Mesothelial cell of epicardium (in vitro differentiated cells): ENCODE results near the gene SYPL1. TPM values are rescaled to one million over a fixed set of nuclear protein-coding genes. Genes with fewer than 3 reads are reported as not detected.

Experiments
- DNase-seq, 2 experiments: peaks; one replicate each; pipeline ENCODE4 v3.0.0; 2021; ENCODE audit warnings: low spot score in 2 of 2; ENCODE audit not compliant: unreplicated experiment in 2 of 2
- H3K27ac Mint-ChIP-seq: 2 replicates; pipeline ENCODE4 v1.8.0; 2021; ENCODE audit warnings: mixed read lengths
- H3K27me3 Mint-ChIP-seq: 2 replicates; pipeline ENCODE4 v1.8.0; 2021; ENCODE audit warnings: low read depth, mixed read lengths
- H3K36me3 Mint-ChIP-seq: 2 replicates; pipeline ENCODE4 v1.8.0; 2021; ENCODE audit warnings: mixed read lengths
- H3K4me1 Mint-ChIP-seq: 2 replicates; pipeline ENCODE4 v1.8.0; 2021; ENCODE audit warnings: mixed read lengths
- H3K4me3 Mint-ChIP-seq: 2 replicates; pipeline ENCODE4 v1.8.0; 2021; ENCODE audit warnings: mild to moderate bottlenecking, moderate library complexity, mixed read lengths
- H3K9me3 Mint-ChIP-seq: 2 replicates; pipeline ENCODE4 v1.8.0; 2021; ENCODE audit warnings: mixed read lengths
- total RNA-seq: library from RNA; stranded (reverse); gene quantifications from 3 replicates; pipeline ENCODE4 v1.2.1, GENCODE V29; 2021
- TF ChIP-seq, protein P1 (sequence below): fragments of 200-600 bp; sonication (generic); IDR thresholded peaks from one replicate; pipeline ENCODE4 v1.5.0; 2021; ENCODE audit warnings: antibody characterized with exemption; ENCODE audit not compliant: unreplicated experiment

Gene SYPL1
- total RNA-seq, 1 donor from 2014 or later, result 64.0 TPM

- no peak for DNase-seq
- H3K4me3 Mint-ChIP-seq, result no peak overlapping the region
- no peak overlapping the region for H3K27ac Mint-ChIP-seq
These were observed 9.6 kb downstream of the SYPL1 start for GRCh38 chr7:106102387-106102966.

DNA sequence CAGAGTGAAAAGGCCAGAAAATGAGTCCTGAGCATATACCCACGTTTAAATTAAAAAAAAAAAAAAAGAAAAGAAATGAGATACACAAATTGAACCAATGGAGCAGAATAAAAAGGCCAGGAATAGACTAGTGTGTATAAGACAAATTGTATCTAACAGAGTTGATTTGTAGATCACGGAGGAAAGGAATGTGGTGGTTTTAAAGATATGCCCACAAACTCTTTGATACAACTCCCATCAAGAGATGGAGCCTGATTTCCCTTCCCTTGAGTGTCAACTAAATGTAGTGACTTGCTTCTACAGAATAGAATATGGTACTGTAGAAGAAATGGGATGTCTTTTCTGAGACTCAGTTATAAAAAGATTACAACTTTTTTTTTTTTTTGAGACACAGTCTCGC is 10.4 kb downstream of the SYPL1 start:
- Mint-ChIP-seq H3K36me3 (peaks cover 10% of the 10 kb centered on the region), H3K27me3 (no peaks in the 10 kb centered on the region), H3K4me3 (no peak overlapping the region), H3K4me1 (peaks cover 6% of the 10 kb centered on the region), H3K9me3 (no peaks in the 10 kb centered on the region), H3K27ac (no peak overlapping the region)
- TF ChIP-seq, protein P1, sequence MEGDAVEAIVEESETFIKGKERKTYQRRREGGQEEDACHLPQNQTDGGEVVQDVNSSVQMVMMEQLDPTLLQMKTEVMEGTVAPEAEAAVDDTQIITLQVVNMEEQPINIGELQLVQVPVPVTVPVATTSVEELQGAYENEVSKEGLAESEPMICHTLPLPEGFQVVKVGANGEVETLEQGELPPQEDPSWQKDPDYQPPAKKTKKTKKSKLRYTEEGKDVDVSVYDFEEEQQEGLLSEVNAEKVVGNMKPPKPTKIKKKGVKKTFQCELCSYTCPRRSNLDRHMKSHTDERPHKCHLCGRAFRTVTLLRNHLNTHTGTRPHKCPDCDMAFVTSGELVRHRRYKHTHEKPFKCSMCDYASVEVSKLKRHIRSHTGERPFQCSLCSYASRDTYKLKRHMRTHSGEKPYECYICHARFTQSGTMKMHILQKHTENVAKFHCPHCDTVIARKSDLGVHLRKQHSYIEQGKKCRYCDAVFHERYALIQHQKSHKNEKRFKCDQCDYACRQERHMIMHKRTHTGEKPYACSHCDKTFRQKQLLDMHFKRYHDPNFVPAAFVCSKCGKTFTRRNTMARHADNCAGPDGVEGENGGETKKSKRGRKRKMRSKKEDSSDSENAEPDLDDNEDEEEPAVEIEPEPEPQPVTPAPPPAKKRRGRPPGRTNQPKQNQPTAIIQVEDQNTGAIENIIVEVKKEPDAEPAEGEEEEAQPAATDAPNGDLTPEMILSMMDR, result no peak
- no peak for DNase-seq

More at GRCh38 chr7:106102387-106102966, 9.6 kb downstream of the SYPL1 start:
- Mint-ChIP-seq H3K4me1 (peaks cover 6% of the 10 kb centered on the region), H3K27me3 (no peaks in the 10 kb centered on the region), H3K9me3 (no peaks in the 10 kb centered on the region), H3K36me3 (peaks cover 10% of the 10 kb centered on the region)
- TF ChIP-seq, protein P1, result no peak

GRCh38 chr7:106100863-106101629 is 11.1 kb downstream of the SYPL1 start:
- TF ChIP-seq, protein P1, result no peak
- Mint-ChIP-seq H3K27ac (no peak overlapping the region), H3K4me1 (peaks cover 6% of the 10 kb centered on the region), H3K9me3 (no peaks in the 10 kb centered on the region), H3K4me3 (no peak overlapping the region), H3K27me3 (no peaks in the 10 kb centered on the region), H3K36me3 (peaks cover 10% of the 10 kb centered on the region)
- no peak for DNase-seq

DNA sequence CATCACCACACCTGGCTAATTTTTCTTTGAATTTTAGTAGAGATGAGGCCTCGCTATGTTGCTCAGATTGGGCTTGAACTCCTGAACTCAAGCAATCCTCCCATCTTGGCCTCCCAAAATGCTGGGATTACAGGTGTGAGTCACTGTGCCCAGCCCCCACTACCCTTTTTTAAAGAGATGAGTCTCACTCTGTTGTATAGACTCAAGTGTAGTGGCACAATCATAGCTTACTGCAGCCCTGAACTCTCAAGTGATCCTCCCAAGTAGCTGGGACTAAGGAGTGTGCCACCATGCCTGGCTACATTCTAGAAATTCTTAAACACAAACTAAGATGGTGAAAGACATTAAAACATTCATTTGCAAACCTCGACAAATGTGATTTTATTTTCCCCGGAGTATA is 12.6 kb downstream of the SYPL1 start:
- TF ChIP-seq, protein P1, result no peak
- Mint-ChIP-seq H3K9me3 (no peaks in the 10 kb centered on the region), H3K27ac (no peak overlapping the region), H3K36me3 (peaks cover 6% of the 10 kb centered on the region), H3K4me3 (no peak overlapping the region), H3K27me3 (no peaks in the 10 kb centered on the region), H3K4me1 (peaks cover 6% of the 10 kb centered on the region)
- DNase-seq, result no peak

GRCh38 chr7:106098889-106099288 is 13.2 kb downstream of the SYPL1 start:
- peaks cover 6% of the 10 kb centered on the region for H3K4me1 Mint-ChIP-seq
- H3K9me3 Mint-ChIP-seq, result no peaks in the 10 kb centered on the region
- no peak overlapping the region for H3K4me3 Mint-ChIP-seq
- H3K27me3 Mint-ChIP-seq, result no peaks in the 10 kb centered on the region
- no peak overlapping the region for H3K27ac Mint-ChIP-seq
- DNase-seq, result no peak
- H3K36me3 Mint-ChIP-seq, result peaks cover 6% of the 10 kb centered on the region
- TF ChIP-seq, protein P1, result no peak
